HG02798 (cell line): Measurements from ENCODE around the gene SNX33.
A peak's percentile ranks its signal among the peaks of the same experiment; 100 is the strongest.
"Not testable (repeated sequence)": the region's sequence is repeated elsewhere in the genome, so short reads cannot be mapped to it uniquely, and the experiment has no call there.

ENCODE experiments used
- ATAC-seq: cut with Tn5 transposase; IDR thresholded peaks from one replicate; pipeline ENCODE4 v1.9.1; 2021; ENCODE audit warnings: mild to moderate bottlenecking; ENCODE audit not compliant: unreplicated experiment, poor library complexity

Gene SNX33, protein sequence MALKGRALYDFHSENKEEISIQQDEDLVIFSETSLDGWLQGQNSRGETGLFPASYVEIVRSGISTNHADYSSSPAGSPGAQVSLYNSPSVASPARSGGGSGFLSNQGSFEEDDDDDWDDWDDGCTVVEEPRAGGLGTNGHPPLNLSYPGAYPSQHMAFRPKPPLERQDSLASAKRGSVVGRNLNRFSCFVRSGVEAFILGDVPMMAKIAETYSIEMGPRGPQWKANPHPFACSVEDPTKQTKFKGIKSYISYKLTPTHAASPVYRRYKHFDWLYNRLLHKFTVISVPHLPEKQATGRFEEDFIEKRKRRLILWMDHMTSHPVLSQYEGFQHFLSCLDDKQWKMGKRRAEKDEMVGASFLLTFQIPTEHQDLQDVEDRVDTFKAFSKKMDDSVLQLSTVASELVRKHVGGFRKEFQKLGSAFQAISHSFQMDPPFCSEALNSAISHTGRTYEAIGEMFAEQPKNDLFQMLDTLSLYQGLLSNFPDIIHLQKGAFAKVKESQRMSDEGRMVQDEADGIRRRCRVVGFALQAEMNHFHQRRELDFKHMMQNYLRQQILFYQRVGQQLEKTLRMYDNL

DNA sequence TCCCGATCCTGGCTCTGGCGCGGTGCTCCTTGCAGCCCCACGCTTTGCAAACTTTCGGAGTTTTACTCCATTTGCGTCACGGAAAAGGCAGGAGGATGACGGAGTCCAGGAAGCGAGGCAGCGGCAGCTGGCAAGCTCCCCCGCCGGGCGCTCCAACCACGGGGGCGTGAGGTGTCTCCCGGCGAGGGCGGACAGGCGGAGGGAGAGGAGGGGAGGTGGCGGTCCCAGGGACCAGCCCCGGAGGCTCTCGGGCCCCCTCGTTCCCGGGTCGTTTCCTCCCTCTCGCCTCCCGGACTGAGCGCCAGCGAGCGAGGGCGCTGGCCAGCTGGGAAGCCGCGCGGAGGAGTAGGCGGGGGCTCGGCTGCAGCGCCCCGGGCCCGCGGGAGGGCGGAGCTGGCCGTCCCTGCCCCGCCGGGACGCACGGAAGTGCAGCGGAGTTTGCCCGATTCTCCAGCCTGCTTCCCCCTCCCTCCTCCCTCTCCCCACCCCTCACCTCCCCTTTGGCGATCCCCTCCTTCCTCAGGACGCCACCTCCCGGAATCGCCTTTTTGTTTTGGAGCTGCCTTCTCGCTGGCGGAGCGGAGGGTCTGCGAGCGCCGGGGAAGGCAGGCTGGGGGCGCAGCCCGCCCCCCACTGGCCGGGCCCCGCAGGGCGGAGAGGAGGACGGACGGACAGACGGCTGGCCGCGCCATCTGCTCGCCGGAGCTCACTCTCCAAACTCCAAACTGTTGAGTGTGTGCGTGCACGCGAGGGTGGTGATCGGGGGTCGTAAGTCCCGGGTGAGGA lies at the start of gene SNX33:
Gene SNX33, plus strand, starts transcription at position 543 of the 786 bp plus-strand sequence. CDS start 1,191 bp downstream, outside the sequence.
- ATAC-seq: peak; percentile 53

DNA sequence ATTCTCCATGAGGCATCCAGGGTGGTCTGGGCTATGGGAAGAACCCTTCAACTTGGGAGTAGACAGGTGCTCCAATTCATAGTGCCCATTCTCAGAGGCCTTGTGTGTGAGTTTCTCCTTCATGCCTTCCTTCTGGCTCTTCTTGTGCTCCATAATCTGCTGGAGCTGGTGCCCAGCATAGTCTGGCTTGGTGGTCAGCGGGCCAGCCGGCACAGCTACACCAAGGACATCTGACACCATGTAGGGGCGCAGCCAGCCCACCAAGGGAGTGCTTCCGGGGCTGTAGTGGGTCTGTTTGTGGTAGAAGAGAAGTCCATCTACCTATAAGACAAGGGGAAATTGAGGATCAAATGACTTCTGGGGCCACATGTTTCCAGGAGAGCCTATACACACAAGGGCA lies 49.4 kb upstream of the SNX33 start:
- ATAC-seq: no peak

DNA sequence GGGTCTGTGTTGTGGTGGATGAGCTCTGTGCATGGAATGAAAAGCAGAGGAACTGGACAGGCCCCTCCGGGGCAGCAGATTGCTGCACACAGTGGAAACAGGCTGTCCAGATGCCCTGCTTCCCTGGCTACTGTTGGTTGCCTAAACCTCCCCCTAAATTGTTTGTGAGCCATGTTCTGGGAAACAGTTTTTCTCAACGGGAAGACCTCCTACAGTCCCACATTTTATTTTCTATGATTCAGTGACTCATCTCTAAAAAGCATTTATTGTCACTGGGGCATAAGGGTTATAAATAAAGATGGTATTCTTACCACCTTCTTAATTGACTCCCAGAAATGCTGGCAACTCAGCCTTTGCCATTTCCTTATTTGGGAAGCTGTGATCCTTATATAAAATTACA lies 48.3 kb upstream of the SNX33 start:
- no peak for ATAC-seq

DNA sequence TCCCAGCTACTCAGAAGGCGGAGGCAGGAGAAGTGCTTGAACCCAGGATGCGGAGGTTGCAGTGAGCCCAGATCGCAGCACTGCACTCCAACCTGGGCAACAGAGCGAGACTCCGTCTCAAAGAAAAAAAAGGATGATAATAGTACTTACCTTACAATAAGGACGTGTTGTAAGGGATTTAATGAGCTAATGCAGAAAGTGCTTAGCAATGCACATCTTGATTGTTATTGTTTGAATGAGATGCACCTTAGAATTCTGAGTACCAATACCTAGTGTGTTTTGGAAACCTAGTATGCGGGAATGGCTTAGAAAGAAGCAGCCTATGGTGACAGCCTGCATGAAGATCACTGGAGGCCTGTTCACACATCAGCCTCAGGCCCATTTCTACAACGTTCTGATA lies 41.7 kb upstream of the SNX33 start:
- no peak for ATAC-seq

DNA sequence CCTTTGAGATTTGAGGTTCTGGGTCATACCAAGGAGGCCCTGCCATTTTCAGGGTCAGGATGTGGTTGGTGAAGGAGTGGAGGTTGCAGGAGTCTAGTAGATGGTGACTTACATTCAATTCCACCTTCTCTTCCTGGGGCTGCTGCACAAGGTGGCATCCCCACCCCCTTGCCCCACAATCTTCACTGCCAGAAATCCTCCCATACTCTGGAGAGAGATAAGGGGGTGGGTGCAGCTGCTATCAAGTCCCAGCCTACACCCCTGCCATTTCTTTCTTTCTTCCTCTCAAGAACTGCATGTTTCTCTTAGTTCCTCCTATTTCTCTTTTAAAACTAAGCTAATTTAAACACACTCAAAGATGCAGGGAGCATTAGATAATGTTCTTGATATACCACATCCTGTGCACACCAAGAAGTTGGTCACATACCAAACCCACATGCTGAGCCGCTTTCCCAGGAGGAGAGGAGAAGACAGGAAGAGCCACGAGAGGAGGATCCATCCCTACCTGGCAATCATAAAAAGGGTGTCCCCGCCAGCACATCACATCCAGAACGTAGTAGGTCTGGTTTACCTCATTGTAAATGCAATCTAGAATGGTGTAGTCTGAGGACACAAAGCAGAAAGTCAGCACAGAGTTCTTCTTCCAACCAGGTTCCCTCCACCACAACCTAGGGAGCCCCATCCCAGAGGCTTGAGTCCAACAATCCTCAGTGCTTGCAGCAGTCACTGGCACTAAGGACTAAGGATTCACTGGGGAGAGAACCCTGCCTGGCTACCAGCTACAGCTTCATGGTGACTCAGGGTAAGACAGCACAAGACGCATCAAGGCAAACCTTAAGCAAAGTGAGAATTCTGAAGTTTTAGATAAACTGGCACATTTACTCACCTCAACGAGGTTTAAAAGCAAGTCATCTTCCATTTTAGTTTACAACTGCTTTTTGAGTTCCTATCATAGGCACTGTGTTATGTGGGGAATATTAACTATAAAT lies 40.7 kb upstream of the SNX33 start:
- no peak for ATAC-seq

DNA sequence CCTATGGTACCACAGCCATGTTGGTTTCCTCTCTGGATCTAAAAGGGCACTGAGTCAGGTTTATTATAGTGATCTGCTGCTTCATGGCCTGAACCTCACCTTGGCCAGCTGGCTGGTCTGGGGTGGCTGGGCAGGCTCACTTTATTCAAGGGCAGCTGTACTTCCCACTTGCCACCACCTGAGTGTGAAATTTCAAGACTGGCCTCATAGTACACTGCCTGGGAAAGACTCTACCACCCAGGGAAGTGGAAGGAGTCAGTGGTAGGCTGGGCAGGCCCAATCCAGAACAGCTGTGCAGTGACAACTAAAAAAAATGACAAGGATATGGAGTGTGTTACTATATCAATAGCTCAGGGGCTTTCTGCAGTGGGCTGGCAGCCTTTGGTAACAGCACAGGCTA lies 30.9 kb upstream of the SNX33 start:
- no peak for ATAC-seq

DNA sequence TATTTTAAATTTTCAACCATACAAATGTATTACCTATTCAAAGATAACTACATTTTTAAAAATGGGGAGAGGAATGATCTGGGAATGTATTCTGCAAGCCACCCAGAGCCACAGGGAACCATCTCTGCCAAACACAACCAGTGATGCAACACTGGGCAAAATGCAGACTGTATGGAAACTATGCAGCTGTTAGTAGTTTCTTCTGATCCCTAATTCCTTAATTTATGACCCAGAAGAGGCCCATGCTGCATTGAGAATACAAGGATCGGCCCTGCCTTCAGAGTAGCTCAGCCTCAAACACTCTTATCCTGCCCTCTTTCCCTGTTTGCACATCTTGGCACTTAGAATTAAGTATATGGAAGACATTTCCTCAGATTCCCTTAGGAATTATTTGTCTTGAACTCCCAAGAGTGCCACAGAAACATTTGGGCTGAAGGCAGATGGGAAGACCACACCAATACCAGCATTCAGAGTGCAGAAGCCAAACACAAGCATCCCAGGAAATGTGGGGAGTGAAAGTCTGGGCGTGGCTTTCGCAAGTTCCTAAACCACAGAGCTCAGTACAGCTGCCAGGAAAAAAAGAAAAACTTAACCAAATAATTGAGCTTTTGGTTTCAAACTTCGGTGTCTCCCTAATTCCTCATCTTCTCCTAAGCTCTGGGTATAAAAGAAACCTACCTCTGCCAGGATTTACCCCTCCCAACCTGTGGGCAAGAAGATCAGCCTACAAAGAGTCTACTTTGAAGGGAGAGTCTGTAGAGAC lies 27.5 kb upstream of the SNX33 start:
- no peak for ATAC-seq

DNA sequence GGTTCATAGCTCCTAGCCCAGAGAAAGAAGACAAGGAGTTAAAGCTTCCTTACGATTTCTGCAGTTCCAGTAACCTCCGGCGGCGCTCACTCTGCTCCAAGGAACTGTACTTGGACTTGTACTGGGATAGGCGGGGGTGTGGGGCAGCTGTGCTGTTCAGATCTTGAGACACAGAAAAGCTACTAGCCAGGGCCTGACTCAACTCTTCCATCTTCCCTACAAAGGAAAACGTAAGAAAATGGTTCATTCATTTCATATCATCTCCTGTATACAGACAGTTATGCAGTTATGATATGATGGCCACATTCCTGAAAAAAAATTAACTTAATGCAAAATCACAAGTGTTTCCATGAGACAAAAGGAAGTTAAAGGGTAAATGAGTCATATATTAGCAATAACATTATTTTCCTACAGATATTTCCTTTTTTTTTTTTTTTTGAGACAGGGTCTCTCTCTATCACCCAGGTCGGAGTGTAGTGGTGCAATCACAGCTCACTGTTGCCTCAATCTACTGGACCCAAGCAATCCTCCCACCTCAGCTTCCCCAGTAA lies 26.8 kb upstream of the SNX33 start:
- no peak for ATAC-seq

DNA sequence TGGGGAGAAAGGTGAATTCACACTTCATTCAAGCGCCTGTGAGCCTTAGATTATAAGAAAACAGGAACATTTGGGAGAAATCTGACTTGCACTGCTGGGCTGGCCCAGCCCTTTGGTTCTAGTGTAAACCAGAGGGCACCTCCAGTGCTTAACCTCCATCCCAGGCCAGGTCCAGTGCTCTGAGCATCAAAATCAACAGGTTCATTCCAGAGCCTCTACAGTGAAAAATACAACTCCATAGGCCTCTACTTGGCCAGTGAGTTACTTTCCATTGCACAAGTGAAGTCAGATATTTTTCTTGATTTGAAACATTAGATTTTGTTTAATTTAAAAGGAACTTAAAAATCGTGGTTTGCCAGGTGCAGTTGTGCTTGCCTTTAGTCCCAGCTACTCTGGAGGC lies 25.2 kb upstream of the SNX33 start:
- no peak for ATAC-seq

DNA sequence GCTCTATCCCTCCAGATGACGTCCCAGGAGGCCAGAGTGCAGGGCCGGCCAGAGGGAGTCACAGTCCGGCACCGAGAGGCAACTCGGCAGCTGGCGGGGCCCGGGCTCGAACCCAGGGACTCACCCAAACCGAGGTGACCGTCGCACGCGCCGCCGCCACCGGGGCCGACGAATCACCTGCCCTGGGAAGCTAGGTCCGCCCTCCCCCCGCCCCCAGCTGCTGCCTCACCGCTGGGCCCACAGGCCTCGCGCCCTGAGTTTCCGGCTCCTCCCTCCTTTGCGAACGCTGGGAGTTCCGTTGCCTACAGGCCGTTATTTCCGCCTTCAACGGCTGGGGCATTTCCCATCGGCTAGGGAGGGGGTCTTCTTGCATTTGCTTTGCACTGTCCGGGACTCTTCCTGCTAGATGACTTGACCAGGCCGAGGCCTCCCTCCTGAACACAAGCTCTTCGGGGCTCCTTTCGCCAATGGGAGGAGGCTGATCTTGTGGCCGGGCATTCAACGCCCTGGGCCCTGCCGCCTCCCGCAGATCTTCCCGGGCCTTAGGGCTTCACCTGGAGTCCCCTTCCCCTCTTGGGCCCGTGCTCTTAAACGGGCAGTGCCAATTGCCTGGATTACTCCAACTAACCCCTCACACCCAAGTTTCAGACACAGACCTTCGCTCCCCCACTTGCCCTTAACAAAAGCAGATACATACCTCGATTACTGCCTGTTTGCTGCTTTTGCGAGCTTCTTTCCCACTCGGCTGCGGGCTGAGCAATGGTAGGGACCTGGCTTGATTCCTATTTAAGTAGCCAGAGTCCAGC lies 22.0 kb upstream of the SNX33 start, which contains the start of gene SNUPN:
Gene SNUPN, minus strand, starts transcription at position 184 of the 806 bp plus-strand sequence. CDS start 4,674 bp downstream, outside the sequence.
- peak; percentile 86 for ATAC-seq

DNA sequence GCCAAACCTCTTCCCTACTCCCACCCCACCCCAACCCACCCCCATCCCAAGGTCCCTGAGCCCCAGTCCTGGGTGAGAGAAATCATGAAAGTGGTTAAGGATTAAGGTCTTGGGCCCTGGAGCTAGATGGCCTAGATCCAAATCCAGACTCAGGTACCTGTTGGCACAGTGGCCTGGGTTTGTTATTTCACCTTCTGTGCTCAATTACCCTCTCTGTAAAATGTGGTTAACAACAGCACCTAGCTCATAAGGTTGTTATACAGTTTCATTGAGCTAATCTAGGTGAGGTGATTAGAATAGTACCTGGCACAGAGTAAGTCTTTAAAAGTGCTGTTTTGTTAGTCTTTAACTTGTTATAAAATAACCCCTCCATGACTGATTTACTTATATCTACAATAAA lies 15.8 kb upstream of the SNX33 start:
- ATAC-seq: no peak

DNA sequence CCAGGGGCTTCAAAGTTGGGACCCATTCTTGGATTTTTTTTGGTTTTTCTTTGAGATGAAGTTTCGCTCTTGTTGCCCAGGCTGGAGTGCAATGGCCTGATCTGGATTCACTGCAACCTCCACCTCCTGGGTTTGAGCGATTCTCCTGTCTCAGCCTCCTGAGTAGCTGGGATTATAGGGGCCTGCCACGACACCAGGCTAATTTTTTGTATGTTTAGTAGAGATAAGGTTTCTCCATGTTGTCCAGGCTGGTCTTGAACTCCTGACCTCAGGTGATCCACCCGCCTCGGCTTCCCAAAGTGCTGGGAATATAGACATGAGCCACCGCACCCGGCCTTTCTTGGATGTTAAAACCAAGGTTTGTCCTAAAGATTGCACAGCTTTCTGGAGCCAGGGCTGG lies 13.8 kb upstream of the SNX33 start:
- not testable (repeated sequence) for ATAC-seq

DNA sequence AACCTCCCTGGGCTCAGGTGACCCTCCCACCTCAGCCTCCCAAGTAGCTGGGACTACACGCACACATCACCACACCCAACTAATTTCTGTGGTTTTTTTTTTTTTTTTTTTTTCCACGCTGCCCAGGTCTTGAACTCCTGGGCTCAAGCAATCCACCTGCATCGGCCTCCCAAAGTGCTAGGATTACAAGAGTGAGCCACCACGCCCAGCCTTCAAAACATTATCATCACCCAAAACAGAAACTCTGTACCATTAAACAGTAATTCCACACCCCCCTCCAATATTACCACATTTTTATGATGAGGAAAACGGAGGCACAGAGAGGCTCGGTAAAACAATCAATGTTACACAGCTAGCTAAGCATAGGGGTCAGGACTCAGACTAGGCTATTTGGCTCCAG lies 11.7 kb upstream of the SNX33 start:
- no peak for ATAC-seq

DNA sequence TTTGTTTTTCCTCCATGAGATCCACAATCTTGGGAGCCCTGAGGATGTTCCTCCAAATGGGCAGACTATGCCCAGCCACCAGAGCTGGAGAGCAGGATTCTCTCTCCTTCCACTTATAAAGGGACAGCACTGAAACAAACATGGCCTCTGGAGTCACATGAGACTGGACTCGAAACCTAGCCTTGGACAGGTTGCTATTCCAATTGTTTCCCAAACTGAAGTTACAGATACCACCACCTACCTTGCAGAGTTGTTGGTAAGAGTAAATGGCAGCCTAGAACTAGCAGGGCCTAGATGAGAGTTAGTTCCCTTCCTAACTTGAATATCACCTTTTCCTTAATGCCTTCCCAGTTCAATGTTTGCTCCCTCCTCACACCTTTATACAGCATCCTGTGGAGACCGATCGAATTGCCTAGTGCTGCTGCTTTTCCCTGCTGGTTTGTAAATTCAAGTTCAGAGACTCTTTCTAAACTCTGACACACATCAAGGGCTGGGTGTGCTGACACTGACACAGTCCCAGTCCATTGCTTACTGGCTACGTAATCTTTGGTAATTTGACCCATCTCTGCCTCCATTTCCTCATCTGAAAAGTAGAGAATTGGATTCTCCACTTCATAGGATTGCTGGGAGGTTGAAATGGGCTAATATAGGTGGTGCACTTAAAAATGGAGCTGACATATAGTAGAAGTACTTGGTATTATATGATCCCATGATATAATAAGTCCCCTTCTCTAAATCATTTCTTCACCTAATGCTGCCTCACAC lies 10.3 kb upstream of the SNX33 start:
- ATAC-seq: no peak

DNA sequence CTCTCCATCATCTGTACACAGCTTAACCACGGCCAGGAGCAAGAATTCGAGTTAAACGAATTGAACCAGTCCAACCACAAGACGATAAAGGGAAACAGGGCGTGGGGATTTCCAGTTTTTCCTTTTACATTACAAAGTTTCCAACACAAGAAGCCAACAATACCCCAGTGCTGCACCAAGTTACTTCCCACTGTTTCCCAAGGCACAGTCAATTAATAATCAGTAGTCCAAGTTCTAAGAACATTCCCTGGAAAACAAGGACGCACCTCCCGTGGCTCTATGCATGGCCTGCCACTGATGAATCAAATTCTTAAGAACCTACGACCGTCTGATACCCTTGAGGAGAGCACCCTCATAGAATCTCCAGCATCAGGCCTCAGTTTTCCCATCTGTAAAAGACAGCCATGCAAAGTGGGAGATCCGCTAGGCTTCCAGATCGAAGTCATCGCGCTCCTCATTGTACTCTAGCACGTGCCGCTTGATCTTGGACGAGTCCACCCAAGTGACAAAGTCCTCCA lies 8.5 kb upstream of the SNX33 start:
- no peak for ATAC-seq

DNA sequence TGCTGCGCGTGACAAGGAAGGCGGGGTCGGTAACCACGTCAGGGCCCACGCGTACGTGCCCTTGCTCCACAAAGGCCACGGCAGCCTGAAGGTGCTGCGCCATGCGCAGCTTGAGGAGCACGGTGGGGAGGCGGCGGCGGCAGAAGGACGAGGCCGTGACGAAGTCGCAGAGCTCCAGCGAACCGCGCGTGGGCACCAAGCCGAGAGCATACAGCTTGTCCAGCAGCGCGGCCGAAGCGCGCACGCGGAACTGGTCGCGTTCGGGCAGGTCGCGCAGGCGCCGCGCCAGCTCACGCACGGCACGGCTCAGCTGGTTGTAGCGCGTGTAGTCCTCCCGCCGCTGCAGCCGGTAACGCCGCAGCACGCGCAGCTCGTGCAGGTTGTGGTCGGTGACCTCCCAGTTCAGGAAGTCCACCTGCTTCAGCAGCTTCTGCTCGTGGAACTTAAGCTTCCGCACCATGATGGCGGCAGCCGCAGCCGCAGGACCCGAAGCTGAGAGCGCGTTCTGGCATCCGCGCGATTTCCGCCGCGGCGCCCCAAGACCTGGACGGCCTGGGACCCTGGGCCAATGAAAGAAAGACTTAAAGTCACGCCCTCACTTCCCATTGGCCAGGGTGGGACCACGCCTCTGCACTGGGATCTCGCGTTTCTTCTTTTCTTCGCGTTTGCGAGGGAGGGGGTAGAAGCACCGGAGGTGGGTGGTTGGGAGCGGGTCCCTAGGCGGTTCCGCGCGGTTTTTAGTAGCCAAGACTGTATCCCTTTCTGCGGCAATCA lies 7.8 kb upstream of the SNX33 start, which contains the start of gene IMP3:
Gene IMP3, minus strand, starts transcription at position 516 of the 774 bp plus-strand sequence. Its CDS starts 56 bp downstream, at position 460.
- ATAC-seq: peak; percentile 94
